IMR-90 (cell line): ENCODE results near the gene TAB2. TPM values are rescaled to one million over a fixed set of nuclear protein-coding genes. Genes with fewer than 3 reads are reported as not detected.

Source experiments
- ATAC-seq: fragments of 200-7000 bp; cut with Tn5 transposase; 2 replicates; pipeline ENCODE4 v1.9.1; 2020; ENCODE audit warnings: low read depth, mild to moderate bottlenecking, moderate library complexity
- BruUV-seq: library from RNA; stranded (reverse); fragments of 400-500 nt; replicated peaks from 2 replicates; lab custom pipeline; 2021; lab: Mats Ljungman, UMichigan
- CTCF ChIA-PET: fragments of 300-600 bp; formaldehyde crosslinking; extraction: SDS; loops from one replicate; lab custom pipeline; 2021; ENCODE audit warnings: antibody characterized with exemption; lab: Yijun Ruan, JAX
- POLR2A ChIA-PET: fragments of 300-600 bp; sonication (Branson Sonifier 250); formaldehyde crosslinking; loops from one replicate; lab custom pipeline; 2022; ENCODE audit warnings: antibody characterized with exemption; ENCODE audit not compliant: unreplicated experiment; lab: Charles Lee
- DNase-seq: peaks from one replicate; pipeline ENCODE4 v3.0.0; 2013
- H2AFZ ChIP-seq: replicated peaks from 2 replicates; pipeline ENCODE3; 2013; ENCODE audit warnings: low read length, mild to moderate bottlenecking; ENCODE audit not compliant: poor library complexity
- H2AK5ac ChIP-seq: 2 replicates; pipeline ENCODE4 v1.6.1; 2013; ENCODE audit warnings: low read depth, low read length, inconsistent platforms
- H2AK9ac ChIP-seq: replicated peaks from 2 replicates; pipeline ENCODE3; 2013; ENCODE audit warnings: mild to moderate bottlenecking, low read depth, low read length, moderate library complexity; ENCODE audit not compliant: poor library complexity
- H2BK120ac ChIP-seq: 2 replicates; pipeline ENCODE4 v1.6.1; 2013; ENCODE audit warnings: low read depth, low read length, inconsistent platforms
- H2BK15ac ChIP-seq: 3 replicates; pipeline ENCODE4 v1.6.1; 2013; ENCODE audit warnings: low read depth, low read length, inconsistent platforms
- H2BK20ac ChIP-seq: 2 replicates; pipeline ENCODE4 v1.6.1; 2013; ENCODE audit warnings: low read depth, mild to moderate bottlenecking, inconsistent platforms, low read length, moderate library complexity
- H2BK5ac ChIP-seq: 2 replicates; pipeline ENCODE4 v1.6.1; 2013; ENCODE audit warnings: mild to moderate bottlenecking, low read depth, low read length, inconsistent platforms; ENCODE audit not compliant: poor library complexity, severe bottlenecking
- H3K14ac ChIP-seq: replicated peaks from 2 replicates; pipeline ENCODE4 v1.6.1; 2013; ENCODE audit warnings: low read depth, low read length, inconsistent platforms
- H3K18ac ChIP-seq: 2 replicates; pipeline ENCODE4 v1.6.1; 2013; ENCODE audit warnings: low read depth, low read length, control low read depth
- H3K23ac ChIP-seq: 2 replicates; pipeline ENCODE4 v1.6.1; 2013; ENCODE audit warnings: low read depth, low read length, inconsistent platforms
- H3K27ac ChIP-seq: 2 replicates; pipeline ENCODE4 v1.5.1; 2013; ENCODE audit warnings: mild to moderate bottlenecking, control low read depth, low read length; ENCODE audit not compliant: insufficient read depth
- H3K27me3 ChIP-seq: 2 replicates; pipeline ENCODE4 v1.6.1; 2013; ENCODE audit warnings: low read length; ENCODE audit not compliant: control insufficient read depth, insufficient read depth
- H3K36me3 ChIP-seq: 2 replicates; pipeline ENCODE4 v1.6.1; 2013; ENCODE audit warnings: low read length, mixed read lengths; ENCODE audit not compliant: control insufficient read depth, insufficient read depth
- H3K4ac ChIP-seq: 2 replicates; pipeline ENCODE4 v1.6.1; 2013; ENCODE audit warnings: low read depth, low read length, inconsistent platforms
- H3K4me1 ChIP-seq: 2 replicates; pipeline ENCODE4 v1.6.1; 2013; ENCODE audit warnings: low read length, mixed read lengths; ENCODE audit not compliant: control insufficient read depth, insufficient read depth
- H3K4me2 ChIP-seq: 2 replicates; pipeline ENCODE4 v1.6.1; 2013; ENCODE audit warnings: low read depth, mild to moderate bottlenecking, control low read depth, low read length, moderate library complexity
- H3K4me3 ChIP-seq: 2 replicates; pipeline ENCODE4 v1.5.1; 2013; ENCODE audit warnings: low read depth, mild to moderate bottlenecking, control low read depth, low read length, moderate library complexity; ENCODE audit not compliant: insufficient read depth
- H3K56ac ChIP-seq: 2 replicates; pipeline ENCODE4 v1.6.1; 2013; ENCODE audit warnings: low read length, inconsistent platforms; ENCODE audit not compliant: insufficient read depth; ENCODE audit errors: extremely low read depth
- H3K79me1 ChIP-seq, 2 experiments: 2 replicates each; pipeline ENCODE4 v1.6.1; 2013; ENCODE audit warnings: low read length in 2 of 2, inconsistent platforms in 1 of 2, low read depth in 1 of 2
- H3K9ac ChIP-seq: 2 replicates; pipeline ENCODE4 v1.6.1; 2013; ENCODE audit warnings: low read depth, low read length, control low read depth
- H3K9me1 ChIP-seq: 2 replicates; pipeline ENCODE4 v1.6.1; 2013; ENCODE audit warnings: low read length, inconsistent platforms; ENCODE audit not compliant: insufficient read depth
- H3K9me3 ChIP-seq: 2 replicates; pipeline ENCODE4 v1.6.1; 2013; ENCODE audit warnings: low read length; ENCODE audit not compliant: control insufficient read depth, insufficient read depth
- H4K20me1 ChIP-seq: 2 replicates; pipeline ENCODE4 v1.6.1; 2013; ENCODE audit warnings: low read length, inconsistent platforms; ENCODE audit not compliant: insufficient read depth
- H4K5ac ChIP-seq: 2 replicates; pipeline ENCODE4 v1.6.1; 2013; ENCODE audit warnings: mild to moderate bottlenecking, low read depth, low read length, control low read depth
- H4K8ac ChIP-seq, 2 experiments: 2 replicates each; pipeline ENCODE4 v1.6.1; 2013; ENCODE audit warnings: low read depth in 2 of 2, low read length in 2 of 2, control low read depth in 1 of 2, inconsistent platforms in 1 of 2
- H4K91ac ChIP-seq: 2 replicates; pipeline ENCODE4 v1.6.1; 2013; ENCODE audit warnings: low read depth, low read length, inconsistent platforms; ENCODE audit not compliant: insufficient read depth
- BHLHE40 ChIP-seq: fragments of 150-350 bp; IDR thresholded peaks from 2 replicates; pipeline ENCODE4 v1.6.1; 2016; ENCODE audit warnings: mild to moderate bottlenecking, low read depth, low read length
- CEBPB ChIP-seq: IDR thresholded peaks from 2 replicates; pipeline ENCODE4 v1.6.1; 2012; ENCODE audit warnings: low read depth, low read length, improper control_type of control experiment
- FOS ChIP-seq: fragments of 150-350 bp; IDR thresholded peaks from 2 replicates; pipeline ENCODE4 v1.6.1; 2016; ENCODE audit warnings: low read depth, low read length
- MAFK ChIP-seq: IDR thresholded peaks from 2 replicates; pipeline ENCODE4 v1.6.1; 2012; ENCODE audit warnings: low read depth, low read length, improper control_type of control experiment
- MAZ ChIP-seq: IDR thresholded peaks from 2 replicates; pipeline ENCODE4 v1.6.1; 2012; ENCODE audit warnings: low read depth, mild to moderate bottlenecking, low read length, improper control_type of control experiment, moderate library complexity, borderline replicate concordance
- MXI1 ChIP-seq: IDR thresholded peaks from 2 replicates; pipeline ENCODE4 v1.6.1; 2012; ENCODE audit warnings: low read depth, mild to moderate bottlenecking, low read length, moderate library complexity, borderline replicate concordance
- POLR2A ChIP-seq: IDR thresholded peaks from 2 replicates; pipeline ENCODE4 v1.6.1; 2012; ENCODE audit warnings: mild to moderate bottlenecking, low read depth, low read length
- RAD21 ChIP-seq: IDR thresholded peaks from 2 replicates; pipeline ENCODE4 v1.6.1; 2012; ENCODE audit warnings: low read length, improper control_type of control experiment
- RCOR1 ChIP-seq: IDR thresholded peaks from 2 replicates; pipeline ENCODE4 v1.6.1; 2012; ENCODE audit warnings: mild to moderate bottlenecking, low read length, improper control_type of control experiment; ENCODE audit not compliant: insufficient replicate concordance
- RFX5 ChIP-seq: IDR thresholded peaks from 2 replicates; pipeline ENCODE4 v1.8.0; 2012; ENCODE audit warnings: low read depth, mild to moderate bottlenecking, low read length, moderate library complexity
- SMC3 ChIP-seq: fragments of 150-350 bp; IDR thresholded peaks from 2 replicates; pipeline ENCODE4 v1.6.1; 2016; ENCODE audit warnings: low read depth, mild to moderate bottlenecking, antibody characterized with exemption, low read length, moderate library complexity
- WGBS, 2 experiments: methylation state at CpG; one replicate each; pipeline versions ENCODE4 v1.1.5 to v1.1.7; 2013; ENCODE audit warnings: missing lambda C conversion rate in 2 of 2; ENCODE audit not compliant: insufficient read length in 1 of 2; ENCODE audit errors: extremely low coverage in 2 of 2; 5-methylcytosine and 5-hydroxymethylcytosine counted together
- dilution Hi-C: fragments of 300-500 bp; cut with HindIII; formaldehyde crosslinking; loops from one replicate; pipeline ENCODE4 v1.14.3; 2018; ENCODE audit warnings: low sequenced_read_pairs; ENCODE audit not compliant: unreplicated experiment
- in situ Hi-C: fragments of 300-500 bp; cut with MboI; formaldehyde crosslinking; loops from 3 replicates; pipeline ENCODE4 v1.14.3; 2019; ENCODE audit warnings: low sequenced_read_pairs, inconsistent platforms, mixed read lengths
- intact Hi-C: fragments of 100-400 bp; cut with micrococcal nuclease; formaldehyde crosslinking; loops from 2 replicates; pipeline ENCODE4 v1.10.0; 2022
- polyA plus RNA-seq, 3 experiments: library from polyadenylated mRNA; depleted of rRNA; stranded (reverse); fragments of >200 nt; gene quantifications; 2 replicates each; pipeline ENCODE4 v1.2.3, GENCODE V29; 2012; ENCODE audit warnings: low replicate concordance in 1 of 3
- total RNA-seq: library from RNA; depleted of rRNA; stranded (reverse); fragments of >200 nt; gene quantifications from 2 replicates; pipeline ENCODE4 v1.2.3, GENCODE V29; 2012
- TF ChIP-seq, protein P1 (sequence below): conservative IDR thresholded peaks from 2 replicates; pipeline ENCODE4 v1.5.1; 2012; ENCODE audit warnings: mild to moderate bottlenecking, low read depth, low read length, improper control_type of control experiment
- TF ChIP-seq, protein P2 (sequence below): fragments of 150-350 bp; IDR thresholded peaks from 2 replicates; pipeline ENCODE4 v1.6.1; 2017; ENCODE audit warnings: mild to moderate bottlenecking, antibody characterized with exemption, low read length, low read depth

Gene TAB2
- total and polyA plus RNA-seq, 2 of the 4 experiments (the other 2 are of a cell fraction) = 20.8 to 25.3 TPM

DNA sequence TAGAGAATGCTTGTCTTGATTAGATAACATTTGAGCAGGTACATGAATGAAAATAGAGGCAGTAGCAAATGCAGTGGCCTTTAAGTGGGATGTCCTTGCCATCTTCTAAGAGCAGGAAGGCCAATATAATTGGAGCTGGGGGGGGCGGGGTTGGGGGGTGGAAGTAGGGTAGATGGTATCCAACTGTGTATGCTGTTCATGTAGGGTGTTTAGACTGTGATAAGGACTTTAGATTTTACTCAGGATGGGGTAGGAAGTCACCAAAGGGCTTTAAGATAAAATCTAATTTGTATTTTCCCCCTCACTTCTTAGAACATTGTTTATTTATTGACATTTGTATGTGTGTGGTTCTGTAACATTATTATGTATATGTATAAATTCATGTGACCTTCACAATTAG, 12.0 kb downstream of the TAB2 start:
- no peak overlapping the region for H3K4me2 ChIP-seq
- H3K4ac ChIP-seq = no peak overlapping the region
- peaks cover 12% of the 10 kb centered on the region; the same call in 1 of the 2 replicates for H3K9me1 ChIP-seq
- intact Hi-C loops (no loop called here), dilution Hi-C loops (no loop called here), in situ Hi-C loops (no loop called here)
- CTCF ChIA-PET = no interaction called here
- no peak overlapping the region for H3K27ac ChIP-seq
- H2BK5ac ChIP-seq = no peak overlapping the region
- H4K5ac ChIP-seq = no peak overlapping the region
- H2BK15ac ChIP-seq = no peak overlapping the region
- H3K4me3 ChIP-seq = no peak overlapping the region
- peaks cover 82% of the 10 kb centered on the region for H4K20me1 ChIP-seq
- ATAC-seq = no peak
- no TSS peak for BruUV-seq
- POLR2A ChIA-PET = no interaction called here
- no peaks in the 10 kb centered on the region for H3K9me3 ChIP-seq
- H3K9ac ChIP-seq = no peak overlapping the region
- no peak overlapping the region for H2BK120ac ChIP-seq
- DNase-seq = no peak
- no peaks in the 10 kb centered on the region for H3K36me3 ChIP-seq
- no peak overlapping the region for H3K56ac ChIP-seq
- H2BK20ac ChIP-seq = no peak overlapping the region
- H3K23ac ChIP-seq = no peak overlapping the region
- no peak overlapping the region for H2AK5ac ChIP-seq
- H2AK9ac ChIP-seq = no peak overlapping the region
- no peaks in the 10 kb centered on the region for H3K27me3 ChIP-seq
- TF ChIP-seq, protein P1, sequence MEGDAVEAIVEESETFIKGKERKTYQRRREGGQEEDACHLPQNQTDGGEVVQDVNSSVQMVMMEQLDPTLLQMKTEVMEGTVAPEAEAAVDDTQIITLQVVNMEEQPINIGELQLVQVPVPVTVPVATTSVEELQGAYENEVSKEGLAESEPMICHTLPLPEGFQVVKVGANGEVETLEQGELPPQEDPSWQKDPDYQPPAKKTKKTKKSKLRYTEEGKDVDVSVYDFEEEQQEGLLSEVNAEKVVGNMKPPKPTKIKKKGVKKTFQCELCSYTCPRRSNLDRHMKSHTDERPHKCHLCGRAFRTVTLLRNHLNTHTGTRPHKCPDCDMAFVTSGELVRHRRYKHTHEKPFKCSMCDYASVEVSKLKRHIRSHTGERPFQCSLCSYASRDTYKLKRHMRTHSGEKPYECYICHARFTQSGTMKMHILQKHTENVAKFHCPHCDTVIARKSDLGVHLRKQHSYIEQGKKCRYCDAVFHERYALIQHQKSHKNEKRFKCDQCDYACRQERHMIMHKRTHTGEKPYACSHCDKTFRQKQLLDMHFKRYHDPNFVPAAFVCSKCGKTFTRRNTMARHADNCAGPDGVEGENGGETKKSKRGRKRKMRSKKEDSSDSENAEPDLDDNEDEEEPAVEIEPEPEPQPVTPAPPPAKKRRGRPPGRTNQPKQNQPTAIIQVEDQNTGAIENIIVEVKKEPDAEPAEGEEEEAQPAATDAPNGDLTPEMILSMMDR = no peak
- TF ChIP-seq RCOR1 (no peak), SMC3 (no peak), POLR2A (no peak), BHLHE40 (no peak), FOS (no peak), RAD21 (no peak), MAFK (no peak), MXI1 (no peak), CEBPB (no peak), RFX5 (no peak), MAZ (no peak)
- TF ChIP-seq, protein P2, sequence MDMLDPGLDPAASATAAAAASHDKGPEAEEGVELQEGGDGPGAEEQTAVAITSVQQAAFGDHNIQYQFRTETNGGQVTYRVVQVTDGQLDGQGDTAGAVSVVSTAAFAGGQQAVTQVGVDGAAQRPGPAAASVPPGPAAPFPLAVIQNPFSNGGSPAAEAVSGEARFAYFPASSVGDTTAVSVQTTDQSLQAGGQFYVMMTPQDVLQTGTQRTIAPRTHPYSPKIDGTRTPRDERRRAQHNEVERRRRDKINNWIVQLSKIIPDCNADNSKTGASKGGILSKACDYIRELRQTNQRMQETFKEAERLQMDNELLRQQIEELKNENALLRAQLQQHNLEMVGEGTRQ = no peak
- H4K8ac ChIP-seq = no peak overlapping the region
- peaks cover 11% of the 10 kb centered on the region for H3K4me1 ChIP-seq
- no peak overlapping the region for H2AFZ ChIP-seq
- H3K79me1 ChIP-seq = peaks cover 7 to 60% of the 10 kb centered on the region in 2 experiments
- no peak overlapping the region for H3K18ac ChIP-seq
- no peak overlapping the region for H3K14ac ChIP-seq
- H4K91ac ChIP-seq = no peak overlapping the region
- WGBS, 2 experiments = no CpG with 5 or more reads among the region's 1 CpG
